ENCODE results near the gene ARHGEF17.

The ARHGEF17 gene

DNA sequence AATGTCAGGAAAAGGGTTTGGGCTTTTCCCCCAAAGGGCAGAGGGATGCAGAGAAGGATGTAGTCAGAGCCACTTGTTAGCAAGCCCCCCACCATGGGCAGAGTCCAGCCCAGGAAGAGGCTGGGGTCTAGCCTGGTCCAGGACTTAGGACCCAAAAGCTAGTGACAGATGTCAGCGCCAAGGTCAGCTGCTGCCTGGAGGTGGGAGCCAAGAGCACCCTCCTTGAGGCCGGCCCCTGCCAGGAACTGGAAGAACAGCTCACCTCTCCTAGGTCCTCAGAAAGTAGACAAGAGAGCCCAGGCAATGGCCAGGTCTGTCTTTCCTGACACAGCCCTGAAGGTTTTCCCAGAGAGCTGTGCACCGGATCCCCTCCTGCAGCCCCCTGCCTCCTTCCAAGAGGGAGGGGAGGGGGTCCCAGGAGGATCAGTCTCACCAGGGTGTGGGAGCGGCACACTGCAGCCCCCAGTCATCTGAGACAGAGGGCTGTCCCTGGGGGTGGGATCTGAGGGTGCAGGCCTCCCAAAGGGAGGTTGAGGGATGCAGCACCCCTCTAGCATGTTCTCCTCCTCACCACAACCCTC lies 14.6 kb upstream of the ARHGEF17 start:
- DNase-seq, result no peak

DNA sequence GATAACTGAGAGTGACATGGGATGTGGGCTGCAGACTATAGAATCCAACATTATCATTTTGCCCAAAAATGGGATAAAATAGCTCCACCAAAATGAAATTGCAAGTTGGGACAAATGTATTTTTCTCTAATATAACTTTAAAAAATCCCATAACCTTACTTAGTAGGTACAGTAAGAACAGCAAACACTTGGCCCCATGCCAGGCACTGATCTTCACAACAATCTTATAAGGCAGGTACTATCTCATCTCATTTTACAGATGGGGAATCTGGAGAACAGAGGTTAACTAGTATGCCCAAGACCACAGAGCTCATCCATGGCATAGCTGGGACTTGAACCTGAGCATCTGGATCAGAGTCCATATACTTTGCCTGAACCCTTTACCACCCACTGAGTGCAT lies 13.5 kb upstream of the ARHGEF17 start:
- DNase-seq, result no peak

DNA sequence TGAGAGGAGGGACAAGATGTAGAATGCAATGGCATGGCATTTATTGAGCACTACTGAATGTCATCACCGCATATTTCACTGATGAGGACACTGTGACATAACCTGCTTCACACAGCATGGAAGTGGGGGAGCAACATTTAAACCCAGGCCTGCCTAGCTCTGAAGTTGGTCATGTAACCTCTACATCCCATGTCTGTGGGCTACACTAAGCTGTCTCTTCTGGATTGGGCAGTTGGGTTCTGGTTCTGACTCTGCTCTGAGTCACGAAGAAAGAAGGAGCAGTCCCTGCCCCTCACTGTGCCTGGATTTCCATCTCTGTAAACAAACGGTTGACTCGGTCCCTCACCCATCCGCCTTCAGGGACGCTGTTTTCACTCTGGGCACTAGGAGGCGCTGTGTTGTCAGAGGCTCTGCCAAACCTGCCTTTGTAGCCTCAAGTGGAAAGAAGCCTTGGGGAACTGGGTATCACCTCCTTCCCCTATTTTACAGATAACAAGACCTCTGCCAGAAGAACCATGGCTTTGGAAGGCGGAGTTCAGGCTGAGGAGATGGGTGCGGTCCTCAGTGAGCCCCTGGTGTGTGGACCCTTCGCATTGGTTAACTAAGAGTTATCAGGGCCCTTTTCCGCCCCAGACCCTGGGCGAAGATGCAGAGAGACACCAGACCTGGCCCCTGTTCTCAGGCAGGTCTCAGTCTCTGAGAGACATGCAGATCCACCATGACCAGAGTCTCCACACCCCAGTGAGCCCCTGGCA lies 12.7 kb upstream of the ARHGEF17 start:
- peak; percentile 63 for DNase-seq

DNA sequence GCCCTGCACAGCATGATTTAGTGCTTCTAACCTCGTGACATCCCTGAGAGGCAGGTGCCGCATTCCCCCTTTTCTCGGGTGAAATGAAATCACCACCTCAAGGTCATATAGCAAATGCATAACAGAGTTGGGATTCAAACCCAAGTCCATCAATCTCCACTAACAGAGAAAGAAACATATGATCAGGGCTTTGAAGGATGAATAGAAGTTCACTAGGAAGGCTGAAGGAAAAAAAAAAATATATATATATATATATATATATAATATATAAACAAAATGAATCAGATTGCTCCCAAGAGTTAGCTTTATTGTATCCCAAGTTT lies 12.1 kb upstream of the ARHGEF17 start:
- DNase-seq, result no peak

DNA sequence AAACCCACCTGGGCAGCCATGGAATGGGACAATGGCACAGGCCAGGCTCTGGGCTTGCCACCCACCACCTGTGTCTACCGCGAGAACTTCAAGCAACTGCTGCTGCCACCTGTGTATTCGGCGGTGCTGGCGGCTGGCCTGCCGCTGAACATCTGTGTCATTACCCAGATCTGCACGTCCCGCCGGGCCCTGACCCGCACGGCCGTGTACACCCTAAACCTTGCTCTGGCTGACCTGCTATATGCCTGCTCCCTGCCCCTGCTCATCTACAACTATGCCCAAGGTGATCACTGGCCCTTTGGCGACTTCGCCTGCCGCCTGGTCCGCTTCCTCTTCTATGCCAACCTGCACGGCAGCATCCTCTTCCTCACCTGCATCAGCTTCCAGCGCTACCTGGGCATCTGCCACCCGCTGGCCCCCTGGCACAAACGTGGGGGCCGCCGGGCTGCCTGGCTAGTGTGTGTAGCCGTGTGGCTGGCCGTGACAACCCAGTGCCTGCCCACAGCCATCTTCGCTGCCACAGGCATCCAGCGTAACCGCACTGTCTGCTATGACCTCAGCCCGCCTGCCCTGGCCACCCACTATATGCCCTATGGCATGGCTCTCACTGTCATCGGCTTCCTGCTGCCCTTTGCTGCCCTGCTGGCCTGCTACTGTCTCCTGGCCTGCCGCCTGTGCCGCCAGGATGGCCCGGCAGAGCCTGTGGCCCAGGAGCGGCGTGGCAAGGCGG lies 11.4 kb upstream of the ARHGEF17 start:
- no peak for DNase-seq

DNA sequence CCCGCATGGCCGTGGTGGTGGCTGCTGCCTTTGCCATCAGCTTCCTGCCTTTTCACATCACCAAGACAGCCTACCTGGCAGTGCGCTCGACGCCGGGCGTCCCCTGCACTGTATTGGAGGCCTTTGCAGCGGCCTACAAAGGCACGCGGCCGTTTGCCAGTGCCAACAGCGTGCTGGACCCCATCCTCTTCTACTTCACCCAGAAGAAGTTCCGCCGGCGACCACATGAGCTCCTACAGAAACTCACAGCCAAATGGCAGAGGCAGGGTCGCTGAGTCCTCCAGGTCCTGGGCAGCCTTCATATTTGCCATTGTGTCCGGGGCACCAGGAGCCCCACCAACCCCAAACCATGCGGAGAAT lies 10.9 kb upstream of the ARHGEF17 start:
- DNase-seq, result no peak

DNA sequence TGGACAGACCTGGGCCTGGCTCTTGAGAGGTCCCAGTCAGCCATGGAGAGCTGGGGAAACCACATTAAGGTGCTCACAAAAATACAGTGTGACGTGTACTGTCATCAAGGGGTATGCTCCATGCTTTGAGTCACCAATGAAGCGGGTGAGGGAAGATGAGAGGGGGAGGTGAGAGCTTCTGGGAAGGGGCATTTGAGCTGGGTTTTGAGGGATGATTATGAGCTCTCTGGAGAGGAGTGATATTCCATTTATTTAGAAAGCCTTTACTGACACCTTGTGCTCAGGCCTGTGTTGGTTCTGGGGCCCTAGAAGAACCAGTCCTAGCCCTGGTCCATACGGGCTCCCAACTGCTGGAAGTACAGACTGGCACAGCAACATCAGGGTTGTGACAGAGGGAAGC lies 10.4 kb upstream of the ARHGEF17 start:
- no peak for DNase-seq

DNA sequence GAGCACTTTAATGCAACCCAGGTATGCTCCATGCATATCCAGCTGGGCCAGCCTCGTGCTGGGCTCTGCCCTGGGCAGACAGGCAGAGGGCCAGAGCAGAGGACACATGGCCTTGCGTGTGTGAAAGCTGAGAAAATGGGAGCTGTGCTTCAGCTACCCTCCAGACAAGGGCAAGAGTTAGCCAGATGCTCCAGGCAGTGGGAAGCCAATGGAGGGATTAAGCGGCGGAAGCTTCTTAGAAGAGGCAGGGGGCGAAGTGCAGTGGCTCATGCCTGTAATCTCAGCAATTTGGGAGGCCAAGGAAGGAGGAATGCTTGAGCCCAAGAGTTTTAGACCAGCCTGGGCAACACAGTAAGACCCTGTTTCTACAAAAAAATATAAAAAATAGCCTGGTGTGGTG lies 9.8 kb upstream of the ARHGEF17 start:
- DNase-seq, result peak; percentile 12

DNA sequence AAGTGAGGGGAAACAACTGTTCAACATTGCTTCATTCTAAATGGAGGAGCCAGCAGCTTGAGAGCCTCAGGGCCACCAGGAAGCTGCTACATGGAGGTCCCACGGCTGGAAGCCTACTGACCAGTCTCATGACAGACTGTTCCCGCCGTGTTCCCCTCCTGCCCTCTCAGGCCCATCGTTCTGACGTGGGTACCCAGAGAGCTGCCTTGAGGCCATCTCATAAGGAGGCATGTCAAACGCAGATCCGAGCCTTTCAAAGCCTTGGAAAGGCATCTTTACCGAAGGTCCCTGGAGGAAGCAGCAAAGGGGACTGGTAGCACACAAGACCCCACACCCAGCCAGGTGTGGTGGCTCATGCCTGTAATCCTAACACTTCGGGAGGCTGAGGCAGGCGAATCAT lies 8.3 kb upstream of the ARHGEF17 start:
- no peak for DNase-seq

DNA sequence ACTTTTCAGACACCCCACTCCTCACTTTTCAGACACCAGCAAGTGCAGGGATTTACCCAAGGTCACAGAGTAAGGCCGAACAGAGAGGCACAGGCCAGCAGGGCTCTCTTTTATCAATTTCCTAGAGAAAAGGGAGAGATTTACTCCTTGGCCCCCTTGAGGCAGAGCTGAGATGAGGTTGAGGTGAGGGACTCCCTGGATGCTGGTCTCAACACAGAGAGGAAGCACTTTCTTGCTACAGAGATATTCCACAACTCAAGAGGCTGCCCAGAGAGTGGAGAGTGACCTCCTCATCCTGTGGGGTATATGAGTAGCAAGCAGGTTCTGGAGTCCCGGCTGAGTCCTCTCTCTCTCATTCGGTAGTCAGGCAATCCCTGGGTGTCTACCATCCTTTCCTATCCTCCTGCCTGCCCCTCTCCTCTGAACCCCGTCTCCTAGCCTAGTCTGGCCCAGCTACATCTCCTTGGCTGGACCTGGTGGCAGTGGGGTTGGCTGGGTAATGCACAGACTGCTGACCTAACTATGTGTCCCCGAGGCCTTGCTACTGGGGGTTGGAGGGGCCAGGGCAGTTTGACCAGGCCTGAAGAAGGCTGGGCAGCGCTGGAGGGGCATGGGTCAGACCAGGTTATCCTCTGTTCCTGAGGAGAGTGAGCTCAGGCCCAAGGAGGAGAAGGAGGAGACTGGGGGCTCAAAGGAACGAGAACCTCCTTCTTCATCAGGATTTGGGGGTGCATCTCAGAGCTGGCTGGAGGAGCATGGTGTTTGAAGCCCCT lies 1.8 kb upstream of the ARHGEF17 start:
- no peak for DNase-seq

DNA sequence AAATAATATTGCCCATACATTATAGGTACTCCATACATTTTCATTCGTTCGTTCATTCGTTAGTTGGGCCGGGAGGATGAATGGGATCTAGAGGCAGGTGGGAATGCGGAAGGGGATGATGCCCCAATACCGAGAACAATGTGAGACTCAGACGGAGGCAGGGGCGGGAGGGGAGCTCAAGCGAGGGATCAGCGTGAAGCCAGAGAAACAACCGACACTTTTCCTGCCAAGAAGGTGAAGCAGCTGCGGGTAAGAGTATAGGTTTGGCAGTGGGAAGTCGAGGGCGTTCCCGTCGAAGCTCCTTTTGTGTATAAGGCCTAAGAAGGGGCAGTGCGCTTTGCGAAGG lies 1.1 kb upstream of the ARHGEF17 start:
- no peak for DNase-seq

DNA sequence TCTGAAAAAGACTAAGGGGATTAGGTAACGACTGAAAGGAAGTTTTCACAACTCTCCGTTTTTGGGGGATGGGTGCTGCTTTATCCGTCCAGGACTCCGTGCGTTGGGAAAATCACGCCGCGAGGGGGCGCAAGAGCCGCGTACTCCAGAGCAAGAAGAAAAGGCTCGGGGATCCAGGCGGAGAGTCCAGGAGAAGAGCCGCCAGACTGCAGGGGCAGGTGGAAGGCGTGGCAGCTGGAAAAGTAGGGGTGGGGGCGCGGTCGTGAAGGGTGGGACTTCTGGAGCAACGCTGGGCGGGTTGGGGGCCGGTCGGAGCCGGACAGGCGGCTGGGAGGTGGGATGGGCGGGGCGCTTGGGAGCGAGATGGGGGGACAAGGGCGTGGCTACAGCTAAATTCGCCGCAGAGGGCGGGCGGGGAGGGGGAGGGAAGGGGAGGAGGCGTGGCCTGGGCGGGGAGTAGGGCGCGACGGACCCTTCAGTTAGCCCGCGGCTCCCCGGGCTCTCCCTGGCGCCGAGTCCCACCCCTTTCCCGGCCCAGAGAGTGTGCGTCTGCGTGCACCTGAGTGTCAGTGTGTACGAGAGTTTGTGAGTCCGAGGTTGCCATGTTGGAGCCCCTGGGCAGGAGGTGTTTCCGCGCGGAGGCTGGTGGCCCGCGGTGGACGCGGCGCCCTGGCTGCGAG lies 613 bp upstream of the ARHGEF17 start:
- peak; percentile 84 for DNase-seq

DNA sequence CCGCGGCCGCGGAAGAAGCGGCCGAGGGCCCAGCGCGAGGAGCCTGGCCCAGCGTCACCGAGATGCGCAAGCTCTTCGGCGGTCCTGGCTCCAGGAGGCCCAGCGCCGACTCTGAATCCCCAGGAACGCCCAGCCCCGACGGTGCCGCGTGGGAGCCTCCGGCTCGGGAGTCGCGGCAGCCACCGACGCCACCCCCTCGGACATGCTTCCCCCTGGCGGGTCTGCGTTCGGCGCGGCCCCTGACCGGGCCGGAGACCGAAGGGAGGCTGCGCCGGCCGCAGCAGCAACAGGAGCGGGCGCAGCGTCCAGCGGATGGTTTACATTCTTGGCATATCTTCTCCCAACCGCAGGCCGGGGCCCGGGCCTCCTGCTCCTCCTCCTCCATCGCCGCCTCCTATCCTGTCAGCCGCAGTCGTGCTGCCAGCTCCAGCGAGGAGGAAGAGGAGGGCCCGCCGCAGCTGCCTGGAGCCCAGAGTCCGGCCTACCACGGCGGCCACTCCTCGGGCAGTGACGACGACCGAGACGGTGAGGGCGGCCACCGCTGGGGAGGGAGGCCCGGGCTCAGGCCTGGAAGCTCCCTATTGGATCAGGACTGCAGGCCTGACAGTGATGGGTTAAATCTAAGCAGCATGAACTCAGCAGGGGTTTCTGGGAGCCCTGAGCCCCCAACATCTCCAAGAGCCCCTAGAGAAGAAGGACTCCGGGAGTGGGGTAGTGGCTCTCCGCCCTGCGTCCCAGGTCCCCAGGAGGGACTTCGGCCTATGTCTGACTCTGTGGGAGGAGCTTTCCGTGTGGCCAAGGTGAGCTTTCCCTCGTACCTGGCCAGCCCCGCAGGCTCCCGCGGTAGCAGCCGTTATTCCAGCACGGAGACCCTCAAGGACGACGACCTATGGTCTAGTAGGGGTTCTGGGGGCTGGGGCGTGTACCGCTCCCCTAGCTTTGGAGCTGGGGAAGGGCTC lies 1.2 kb downstream of the ARHGEF17 start:
- peak; percentile 32 for DNase-seq

DNA sequence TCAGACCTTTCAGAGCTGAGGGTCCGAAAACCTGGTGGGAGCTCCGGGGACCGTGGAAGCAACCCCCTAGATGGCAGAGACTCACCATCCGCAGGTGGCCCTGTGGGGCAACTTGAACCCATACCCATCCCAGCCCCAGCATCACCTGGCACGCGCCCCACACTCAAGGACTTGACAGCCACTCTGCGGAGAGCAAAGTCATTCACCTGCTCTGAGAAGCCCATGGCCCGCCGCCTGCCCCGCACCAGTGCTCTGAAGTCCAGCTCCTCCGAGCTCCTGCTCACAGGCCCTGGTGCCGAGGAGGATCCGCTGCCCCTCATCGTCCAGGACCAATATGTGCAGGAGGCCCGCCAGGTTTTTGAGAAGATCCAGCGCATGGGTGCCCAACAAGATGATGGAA lies 2.0 kb downstream of the ARHGEF17 start:
- no peak for DNase-seq

DNA sequence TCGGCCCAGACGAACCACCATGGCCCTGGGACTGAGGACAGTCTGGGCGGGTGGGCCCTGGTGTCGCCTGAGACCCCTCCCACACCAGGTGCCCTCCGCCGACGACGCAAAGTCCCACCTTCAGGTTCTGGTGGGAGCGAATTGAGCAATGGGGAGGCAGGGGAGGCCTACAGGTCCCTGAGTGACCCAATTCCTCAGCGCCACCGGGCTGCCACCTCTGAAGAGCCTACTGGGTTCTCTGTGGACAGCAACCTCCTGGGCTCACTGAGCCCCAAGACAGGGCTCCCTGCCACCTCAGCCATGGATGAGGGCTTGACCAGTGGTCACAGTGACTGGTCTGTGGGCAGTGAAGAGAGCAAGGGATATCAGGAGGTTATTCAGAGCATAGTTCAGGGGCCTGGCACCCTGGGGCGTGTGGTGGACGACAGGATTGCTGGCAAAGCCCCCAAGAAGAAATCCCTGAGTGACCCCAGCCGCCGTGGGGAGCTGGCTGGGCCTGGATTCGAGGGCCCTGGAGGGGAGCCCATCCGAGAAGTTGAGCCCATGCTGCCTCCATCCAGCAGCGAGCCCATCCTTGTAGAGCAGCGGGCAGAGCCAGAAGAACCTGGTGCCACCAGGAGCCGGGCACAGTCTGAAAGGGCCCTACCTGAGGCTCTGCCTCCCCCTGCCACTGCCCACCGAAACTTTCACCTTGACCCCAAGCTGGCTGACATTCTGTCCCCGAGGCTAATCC lies 2.8 kb downstream of the ARHGEF17 start:
- DNase-seq, result no peak

DNA sequence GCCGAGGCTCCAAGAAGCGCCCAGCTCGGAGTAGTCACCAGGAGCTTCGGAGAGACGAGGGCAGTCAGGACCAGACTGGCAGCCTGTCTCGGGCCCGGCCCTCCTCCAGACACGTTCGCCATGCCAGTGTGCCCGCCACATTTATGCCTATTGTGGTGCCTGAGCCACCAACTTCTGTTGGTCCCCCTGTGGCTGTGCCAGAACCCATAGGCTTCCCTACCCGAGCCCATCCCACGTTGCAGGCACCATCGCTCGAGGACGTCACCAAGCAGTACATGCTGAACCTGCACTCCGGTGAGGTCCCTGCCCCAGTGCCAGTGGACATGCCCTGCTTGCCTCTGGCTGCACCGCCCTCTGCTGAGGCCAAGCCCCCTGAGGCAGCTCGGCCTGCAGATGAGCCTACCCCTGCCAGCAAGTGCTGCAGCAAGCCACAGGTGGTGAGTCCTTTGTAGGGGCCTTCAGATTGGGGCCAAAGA lies 3.4 kb downstream of the ARHGEF17 start:
- no peak for DNase-seq

DNA sequence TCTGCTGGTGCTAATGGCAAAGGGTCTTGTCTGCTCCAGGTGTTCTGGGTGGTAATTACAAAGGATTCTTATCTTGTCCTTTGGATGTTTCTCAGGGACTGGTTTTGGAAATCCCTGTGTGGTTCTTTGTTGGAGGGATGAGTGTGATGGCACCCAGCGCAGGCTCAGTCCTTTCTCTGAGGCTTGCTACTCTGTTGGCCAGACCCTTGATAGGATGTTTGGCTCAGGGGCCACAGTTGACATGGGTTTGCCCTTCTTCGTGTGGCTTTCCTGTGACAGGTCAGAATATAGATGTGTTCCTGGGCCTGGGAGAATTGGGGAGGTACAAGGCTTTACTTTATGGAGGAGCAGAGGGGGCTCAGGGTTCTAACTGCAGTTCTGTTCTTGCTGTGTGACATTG lies 4.0 kb downstream of the ARHGEF17 start:
- no peak for DNase-seq

DNA sequence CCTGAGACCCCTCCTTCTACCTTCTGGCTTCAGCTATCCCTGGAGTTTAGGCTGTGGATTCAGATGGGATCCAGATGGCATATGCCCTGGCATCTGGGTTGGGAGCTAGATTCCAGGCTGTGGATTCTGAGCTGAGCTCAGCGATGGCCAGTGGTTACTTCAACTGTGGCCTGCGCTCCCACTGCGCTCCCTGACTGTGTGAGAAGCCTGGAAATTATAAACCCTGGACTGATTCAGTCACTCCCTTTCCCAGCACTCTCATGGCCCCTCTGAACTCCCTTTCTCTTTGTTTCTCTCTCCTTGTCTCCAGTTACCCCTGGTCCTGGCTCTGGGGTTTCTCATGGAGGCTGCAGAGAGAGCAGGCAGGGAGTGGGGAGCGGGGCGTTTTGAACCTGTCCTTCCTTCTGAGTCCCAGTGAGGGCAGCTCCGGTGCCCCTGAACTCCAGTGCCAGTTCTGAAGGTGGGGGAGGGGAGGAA lies 4.8 kb downstream of the ARHGEF17 start:
- DNase-seq, result no peak

DNA sequence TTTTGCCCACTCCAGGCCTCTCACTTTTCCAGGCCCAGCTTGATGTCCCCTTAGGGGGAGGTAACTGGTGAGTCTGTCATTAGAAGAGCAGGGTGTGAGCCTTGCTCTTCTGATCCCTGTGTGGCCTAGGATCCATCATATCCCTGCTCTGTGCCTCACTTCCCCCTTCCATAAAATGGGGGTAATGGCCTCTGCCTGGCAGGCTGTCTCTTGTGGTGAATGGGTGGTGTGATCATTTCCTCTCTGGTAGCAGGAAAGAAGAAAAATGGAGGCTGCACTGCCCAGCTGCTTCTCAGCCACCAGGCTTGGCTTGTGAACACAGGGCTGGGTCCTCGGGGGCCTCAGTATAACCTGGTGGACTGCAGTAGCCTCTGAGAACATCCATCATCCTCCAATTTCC lies 5.6 kb downstream of the ARHGEF17 start:
- no peak for DNase-seq

DNA sequence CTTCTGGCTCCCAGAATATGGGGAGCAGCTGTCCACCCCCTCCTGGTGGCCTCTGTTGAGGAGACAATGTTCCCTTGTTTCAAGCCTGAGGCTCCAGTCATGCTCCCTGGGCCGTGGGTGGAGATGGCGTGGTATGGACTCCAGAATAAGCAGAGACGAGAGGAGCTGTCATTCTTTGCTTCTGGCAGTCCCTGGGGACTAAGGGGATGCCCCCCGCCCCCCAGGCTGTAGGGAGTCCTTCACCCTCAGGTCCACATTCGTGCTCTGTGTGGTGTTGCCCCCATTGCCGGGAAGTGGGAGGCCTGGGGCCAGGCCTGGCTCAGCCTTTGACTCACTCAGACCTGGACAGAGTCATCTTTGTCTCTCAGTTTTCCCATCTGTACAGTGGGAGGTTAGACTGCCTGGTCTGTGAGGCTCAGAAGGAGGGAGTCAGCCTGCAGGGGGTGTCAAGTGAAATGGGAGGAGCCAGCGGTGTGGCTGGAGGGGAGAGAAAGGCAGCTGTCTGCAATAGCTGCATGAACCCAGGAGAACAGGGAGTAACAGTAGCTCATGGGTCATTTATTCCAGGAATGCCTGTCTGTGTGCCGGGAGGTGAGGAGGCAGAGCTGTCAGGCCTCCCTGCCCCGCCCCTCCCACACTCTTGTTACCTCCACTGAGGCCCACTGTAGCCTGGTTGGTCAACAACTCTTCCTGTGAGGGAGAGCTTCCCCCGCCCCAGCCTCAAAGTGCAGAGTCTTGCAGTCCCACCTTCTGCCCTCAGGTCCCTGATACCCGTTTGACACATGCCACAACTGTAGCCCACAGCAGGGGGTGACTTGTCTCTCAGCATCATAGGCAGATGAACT lies 6.3 kb downstream of the ARHGEF17 start:
- no peak for DNase-seq
